GM18526 (cell line): ENCODE data around the gene MAPK12.

ENCODE experiments used
- POLR2A ChIP-seq: IDR thresholded peaks from 3 replicates; pipeline ENCODE4 v1.6.1; 2011; ENCODE audit not compliant: insufficient read length; ENCODE audit errors: extremely low read depth

Gene MAPK12

GRCh38 chr22:50280022-50280707 lies 18.7 kb upstream of the MAPK12 start:
- no peak for TF ChIP-seq POLR2A

GRCh38 chr22:50278956-50279619 lies 17.6 kb upstream of the MAPK12 start:
- TF ChIP-seq POLR2A: no peak

GRCh38 chr22:50278461-50278860 lies 17.0 kb upstream of the MAPK12 start:
- TF ChIP-seq POLR2A: no peak

- no peak for TF ChIP-seq POLR2A
Observed at GRCh38 chr22:50277761-50278160, 16.3 kb upstream of the MAPK12 start.

- TF ChIP-seq POLR2A: no peak
Observed at GRCh38 chr22:50276143-50276542, 14.7 kb upstream of the MAPK12 start.

- TF ChIP-seq POLR2A: no peak
Observed at GRCh38 chr22:50275181-50276055, 13.9 kb upstream of the MAPK12 start.

- TF ChIP-seq POLR2A: no peak
Observed at GRCh38 chr22:50274771-50275170, 13.3 kb upstream of the MAPK12 start.

- TF ChIP-seq POLR2A: no peak
Observed at GRCh38 chr22:50274311-50274710, 12.8 kb upstream of the MAPK12 start.

GRCh38 chr22:50272044-50272802 lies 10.7 kb upstream of the MAPK12 start:
- no peak for TF ChIP-seq POLR2A

- TF ChIP-seq POLR2A: no peak
Observed at GRCh38 chr22:50271519-50271970, 10.1 kb upstream of the MAPK12 start.

- no peak for TF ChIP-seq POLR2A
Observed at GRCh38 chr22:50270666-50271394, 9.3 kb upstream of the MAPK12 start.

- TF ChIP-seq POLR2A: no peak
Observed at GRCh38 chr22:50269970-50270665, 8.6 kb upstream of the MAPK12 start, which contains the start of gene MAPK11. MAPK11 (minus strand) TSS chr22:50270380; CDS start chr22:50270292, 88 bp downstream.

GRCh38 chr22:50269573-50269969 lies 8.1 kb upstream of the MAPK12 start:
- TF ChIP-seq POLR2A: no peak

GRCh38 chr22:50268655-50269113 lies 7.2 kb upstream of the MAPK12 start:
- TF ChIP-seq POLR2A: no peak
